ENCODE results near the gene SCUBE2. TPM values are rescaled to one million over a fixed set of nuclear protein-coding genes. Genes with fewer than 3 reads are reported as not detected.

The SCUBE2 gene
- total RNA-seq, 1 experiment from 2014 or later = 1.9 TPM

GRCh38 chr11:9141186-9141585, 49.8 kb upstream of the SCUBE2 start (continued):
- TF ChIP-seq E2F1 (CRISPR knock-in tag; IDR thresholded peaks at IDR 0.05) (no peak), PRRX2 (CRISPR knock-in tag; IDR thresholded peaks at IDR 0.05) (no peak), USF2 (CRISPR knock-in tag; IDR thresholded peaks at IDR 0.05) (no peak), ZNF219 (CRISPR knock-in tag; IDR thresholded peaks at IDR 0.05; ENCODE audit: borderline replicate concordance) (no peak)
- TF ChIP-seq, protein P1, sequence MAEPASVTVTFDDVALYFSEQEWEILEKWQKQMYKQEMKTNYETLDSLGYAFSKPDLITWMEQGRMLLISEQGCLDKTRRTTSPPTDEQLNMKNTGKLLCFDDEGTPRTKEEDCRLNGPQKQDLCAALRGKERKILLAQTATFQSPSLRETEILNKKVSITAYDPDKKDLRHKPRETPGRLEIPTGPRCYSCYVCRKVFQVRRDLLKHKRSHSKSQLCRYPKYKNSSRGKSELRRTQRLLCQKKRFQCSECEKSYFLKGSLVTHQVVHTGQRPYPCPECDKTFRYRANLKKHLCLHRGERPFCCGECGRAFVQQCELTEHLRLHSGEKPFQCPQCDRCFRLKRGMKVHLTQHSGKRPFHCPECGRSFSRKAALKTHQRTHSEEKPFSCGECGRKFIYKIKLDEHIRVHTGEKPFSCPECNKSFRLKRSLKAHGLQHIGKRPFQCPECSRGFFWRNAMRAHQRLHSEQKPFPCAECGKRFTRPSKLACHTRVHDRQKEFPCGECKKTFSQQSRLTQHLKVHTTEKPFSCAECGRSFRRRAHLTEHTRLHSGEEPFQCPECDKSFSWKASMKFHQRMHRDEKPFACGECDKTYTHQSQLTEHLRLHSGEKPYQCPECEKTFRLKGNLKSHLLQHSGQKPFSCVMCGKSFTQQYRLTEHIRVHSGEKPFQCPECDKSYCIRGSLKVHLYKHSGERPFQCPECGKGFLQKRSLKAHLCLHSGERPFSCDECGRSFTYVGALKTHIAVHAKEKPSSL (CRISPR knock-in tag; conservative IDR thresholded peaks at IDR 0.05) = no peak

DNA sequence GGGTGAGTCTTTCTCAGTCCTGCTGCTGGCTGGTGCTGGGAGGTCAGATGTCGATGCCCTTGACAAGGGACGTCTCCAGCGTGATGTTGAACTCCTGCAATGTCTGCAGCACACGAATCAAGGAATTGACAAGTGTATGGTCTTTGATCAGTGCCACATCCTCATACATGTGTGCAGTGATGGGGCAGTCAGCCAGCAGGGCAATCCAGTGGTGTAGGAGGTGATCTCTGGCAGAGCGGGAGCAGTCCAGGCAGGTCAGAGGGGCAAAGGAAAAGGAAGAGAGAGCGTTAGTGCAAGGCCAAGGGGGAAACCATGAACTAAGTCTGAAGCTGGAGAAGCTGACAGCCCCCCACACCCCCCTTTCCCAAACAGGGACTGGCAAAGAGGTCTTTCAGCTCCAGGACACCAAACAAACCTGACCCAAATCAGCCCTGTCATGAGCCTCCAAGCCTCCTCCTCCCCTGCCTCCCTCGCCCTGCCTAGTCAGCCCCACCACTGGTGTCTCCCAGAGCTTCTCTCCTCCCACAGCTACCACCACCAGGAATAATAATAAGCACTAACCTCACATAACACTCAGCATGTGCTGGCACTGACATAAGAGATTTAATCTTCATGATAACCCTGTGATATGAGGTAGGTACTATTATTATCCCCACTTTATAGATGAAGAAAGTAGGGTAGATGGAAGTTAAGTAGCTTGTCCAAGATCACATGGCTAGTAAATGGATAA, 48.4 kb upstream of the SCUBE2 start:
- ChIA-PET POLR2A (interaction anchor here (0.6 kb wide), 1 partner anchor 173 kb away, joined by 3 read pairs; no protein-coding TSS in a partner anchor), CTCF (interaction anchor here (0.6 to 0.9 kb wide), 2 partner anchors 176 to 261 kb away, joined by 3 to 4 read pairs; no protein-coding TSS in a partner anchor)
- H3K4me3 Mint-ChIP-seq = no peak overlapping the region
- H3K27me3 Mint-ChIP-seq (ENCODE audit: low read depth) = no peaks in the 10 kb centered on the region
- no peaks in the 10 kb centered on the region for H3K9me3 Mint-ChIP-seq
- H3K27ac Mint-ChIP-seq = 0 out of 2 replicates have a peak overlapping the region, but pooled peaks have one; percentile 26
- DNase-seq (ENCODE audit: low spot score) = no peak
- TF ChIP-seq, protein P2, sequence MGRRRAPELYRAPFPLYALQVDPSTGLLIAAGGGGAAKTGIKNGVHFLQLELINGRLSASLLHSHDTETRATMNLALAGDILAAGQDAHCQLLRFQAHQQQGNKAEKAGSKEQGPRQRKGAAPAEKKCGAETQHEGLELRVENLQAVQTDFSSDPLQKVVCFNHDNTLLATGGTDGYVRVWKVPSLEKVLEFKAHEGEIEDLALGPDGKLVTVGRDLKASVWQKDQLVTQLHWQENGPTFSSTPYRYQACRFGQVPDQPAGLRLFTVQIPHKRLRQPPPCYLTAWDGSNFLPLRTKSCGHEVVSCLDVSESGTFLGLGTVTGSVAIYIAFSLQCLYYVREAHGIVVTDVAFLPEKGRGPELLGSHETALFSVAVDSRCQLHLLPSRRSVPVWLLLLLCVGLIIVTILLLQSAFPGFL (CRISPR knock-in tag; IDR thresholded peaks at IDR 0.05; ENCODE audit: borderline replicate concordance) = no peak
- TF ChIP-seq, protein P3, sequence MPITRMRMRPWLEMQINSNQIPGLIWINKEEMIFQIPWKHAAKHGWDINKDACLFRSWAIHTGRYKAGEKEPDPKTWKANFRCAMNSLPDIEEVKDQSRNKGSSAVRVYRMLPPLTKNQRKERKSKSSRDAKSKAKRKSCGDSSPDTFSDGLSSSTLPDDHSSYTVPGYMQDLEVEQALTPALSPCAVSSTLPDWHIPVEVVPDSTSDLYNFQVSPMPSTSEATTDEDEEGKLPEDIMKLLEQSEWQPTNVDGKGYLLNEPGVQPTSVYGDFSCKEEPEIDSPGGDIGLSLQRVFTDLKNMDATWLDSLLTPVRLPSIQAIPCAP (CRISPR knock-in tag; IDR thresholded peaks at IDR 0.05) = no peak
- TF ChIP-seq TEAD4 (CRISPR knock-in tag; IDR thresholded peaks at IDR 0.05) = no peak
- TF ChIP-seq, protein P4, sequence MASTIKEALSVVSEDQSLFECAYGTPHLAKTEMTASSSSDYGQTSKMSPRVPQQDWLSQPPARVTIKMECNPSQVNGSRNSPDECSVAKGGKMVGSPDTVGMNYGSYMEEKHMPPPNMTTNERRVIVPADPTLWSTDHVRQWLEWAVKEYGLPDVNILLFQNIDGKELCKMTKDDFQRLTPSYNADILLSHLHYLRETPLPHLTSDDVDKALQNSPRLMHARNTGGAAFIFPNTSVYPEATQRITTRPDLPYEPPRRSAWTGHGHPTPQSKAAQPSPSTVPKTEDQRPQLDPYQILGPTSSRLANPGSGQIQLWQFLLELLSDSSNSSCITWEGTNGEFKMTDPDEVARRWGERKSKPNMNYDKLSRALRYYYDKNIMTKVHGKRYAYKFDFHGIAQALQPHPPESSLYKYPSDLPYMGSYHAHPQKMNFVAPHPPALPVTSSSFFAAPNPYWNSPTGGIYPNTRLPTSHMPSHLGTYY (CRISPR knock-in tag; IDR thresholded peaks at IDR 0.05) = no peak
- TF ChIP-seq, protein P5, sequence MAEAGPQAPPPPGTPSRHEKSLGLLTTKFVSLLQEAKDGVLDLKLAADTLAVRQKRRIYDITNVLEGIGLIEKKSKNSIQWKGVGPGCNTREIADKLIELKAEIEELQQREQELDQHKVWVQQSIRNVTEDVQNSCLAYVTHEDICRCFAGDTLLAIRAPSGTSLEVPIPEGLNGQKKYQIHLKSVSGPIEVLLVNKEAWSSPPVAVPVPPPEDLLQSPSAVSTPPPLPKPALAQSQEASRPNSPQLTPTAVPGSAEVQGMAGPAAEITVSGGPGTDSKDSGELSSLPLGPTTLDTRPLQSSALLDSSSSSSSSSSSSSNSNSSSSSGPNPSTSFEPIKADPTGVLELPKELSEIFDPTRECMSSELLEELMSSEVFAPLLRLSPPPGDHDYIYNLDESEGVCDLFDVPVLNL (CRISPR knock-in tag; IDR thresholded peaks at IDR 0.05; ENCODE audit: borderline replicate concordance, low read depth) = no peak
- TF ChIP-seq CREM (CRISPR knock-in tag; IDR thresholded peaks at IDR 0.05) = no peak
- no peak for ATAC-seq
- peaks cover 14% of the 10 kb centered on the region for H3K4me1 Mint-ChIP-seq
- peaks cover 41% of the 10 kb centered on the region for H3K36me3 Mint-ChIP-seq

All from WTC11 (cell line).